ENCODE data around the gene ADD2.

Gene ADD2

GRCh38 chr2:70779911-70780545 lies 12.0 kb upstream of the ADD2 start:
- H3K4me3 ChIP-seq (ENCODE audit: low read depth, low read length) = no peak overlapping the region
- TF ChIP-seq, protein P1, sequence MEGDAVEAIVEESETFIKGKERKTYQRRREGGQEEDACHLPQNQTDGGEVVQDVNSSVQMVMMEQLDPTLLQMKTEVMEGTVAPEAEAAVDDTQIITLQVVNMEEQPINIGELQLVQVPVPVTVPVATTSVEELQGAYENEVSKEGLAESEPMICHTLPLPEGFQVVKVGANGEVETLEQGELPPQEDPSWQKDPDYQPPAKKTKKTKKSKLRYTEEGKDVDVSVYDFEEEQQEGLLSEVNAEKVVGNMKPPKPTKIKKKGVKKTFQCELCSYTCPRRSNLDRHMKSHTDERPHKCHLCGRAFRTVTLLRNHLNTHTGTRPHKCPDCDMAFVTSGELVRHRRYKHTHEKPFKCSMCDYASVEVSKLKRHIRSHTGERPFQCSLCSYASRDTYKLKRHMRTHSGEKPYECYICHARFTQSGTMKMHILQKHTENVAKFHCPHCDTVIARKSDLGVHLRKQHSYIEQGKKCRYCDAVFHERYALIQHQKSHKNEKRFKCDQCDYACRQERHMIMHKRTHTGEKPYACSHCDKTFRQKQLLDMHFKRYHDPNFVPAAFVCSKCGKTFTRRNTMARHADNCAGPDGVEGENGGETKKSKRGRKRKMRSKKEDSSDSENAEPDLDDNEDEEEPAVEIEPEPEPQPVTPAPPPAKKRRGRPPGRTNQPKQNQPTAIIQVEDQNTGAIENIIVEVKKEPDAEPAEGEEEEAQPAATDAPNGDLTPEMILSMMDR (IDR thresholded peaks at IDR 0.05; ENCODE audit: low read depth, low read length) = no peak

GRCh38 chr2:70779491-70779890 lies 11.5 kb upstream of the ADD2 start:
- TF ChIP-seq, protein P1 (IDR thresholded peaks at IDR 0.05; ENCODE audit: low read depth, low read length) = no peak

GRCh38 chr2:70778676-70779075 lies 10.7 kb upstream of the ADD2 start:
- no peak overlapping the region for H3K4me3 ChIP-seq (ENCODE audit: low read depth, low read length)
- TF ChIP-seq, protein P1 (IDR thresholded peaks at IDR 0.05; ENCODE audit: low read depth, low read length) = no peak

More at GRCh38 chr2:70779491-70779890, 11.5 kb upstream of the ADD2 start:
- H3K4me3 ChIP-seq (ENCODE audit: low read depth, low read length) = no peak overlapping the region

GRCh38 chr2:70777450-70777849 lies 9.4 kb upstream of the ADD2 start:
- TF ChIP-seq, protein P1 (IDR thresholded peaks at IDR 0.05; ENCODE audit: low read depth, low read length) = no peak
- no peak overlapping the region for H3K4me3 ChIP-seq (ENCODE audit: low read depth, low read length)

DNA sequence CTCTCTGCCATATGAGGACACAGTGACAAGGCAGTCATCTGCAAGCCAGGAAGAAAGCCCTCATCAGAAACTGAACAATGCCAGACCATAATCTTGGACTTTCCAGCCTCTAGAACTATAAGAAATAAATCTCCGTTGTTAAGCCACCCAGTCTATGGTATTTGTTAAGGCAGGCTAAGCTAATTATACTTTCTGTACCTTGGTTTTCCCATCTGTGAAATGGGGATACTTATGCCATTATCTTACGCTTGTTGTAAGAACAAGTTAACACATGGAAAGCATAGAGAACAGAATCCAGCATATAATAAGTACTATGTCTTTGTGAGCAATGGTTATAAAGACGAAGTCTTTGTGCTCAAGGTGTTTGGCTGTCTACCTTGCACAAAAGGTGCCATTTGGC lies 8.3 kb upstream of the ADD2 start:
- H3K4me3 ChIP-seq (ENCODE audit: low read depth, low read length) = no peak overlapping the region
- TF ChIP-seq, protein P1 (IDR thresholded peaks at IDR 0.05; ENCODE audit: low read depth, low read length) = no peak

DNA sequence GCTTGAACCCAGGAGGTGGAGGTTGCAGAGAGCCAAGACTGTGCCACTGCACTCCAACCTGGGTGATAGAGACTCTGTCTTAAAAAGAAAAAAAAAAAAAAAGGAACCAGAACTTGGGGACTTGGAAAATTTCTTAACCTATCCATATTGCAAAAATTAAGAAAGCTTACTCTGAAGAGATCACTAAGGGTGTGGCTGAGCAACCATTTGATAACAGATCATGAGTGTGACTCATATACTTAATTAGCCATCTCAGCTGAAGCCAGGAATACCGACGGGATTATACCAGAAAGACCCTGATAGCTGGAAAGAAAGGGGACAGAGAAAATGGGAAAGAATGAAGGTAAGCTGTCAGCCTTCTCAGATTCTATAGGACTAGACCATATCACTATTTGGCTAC lies 7.1 kb upstream of the ADD2 start:
- H3K4me3 ChIP-seq (ENCODE audit: low read depth, low read length) = no peak overlapping the region
- TF ChIP-seq, protein P1 (IDR thresholded peaks at IDR 0.05; ENCODE audit: low read depth, low read length) = no peak

DNA sequence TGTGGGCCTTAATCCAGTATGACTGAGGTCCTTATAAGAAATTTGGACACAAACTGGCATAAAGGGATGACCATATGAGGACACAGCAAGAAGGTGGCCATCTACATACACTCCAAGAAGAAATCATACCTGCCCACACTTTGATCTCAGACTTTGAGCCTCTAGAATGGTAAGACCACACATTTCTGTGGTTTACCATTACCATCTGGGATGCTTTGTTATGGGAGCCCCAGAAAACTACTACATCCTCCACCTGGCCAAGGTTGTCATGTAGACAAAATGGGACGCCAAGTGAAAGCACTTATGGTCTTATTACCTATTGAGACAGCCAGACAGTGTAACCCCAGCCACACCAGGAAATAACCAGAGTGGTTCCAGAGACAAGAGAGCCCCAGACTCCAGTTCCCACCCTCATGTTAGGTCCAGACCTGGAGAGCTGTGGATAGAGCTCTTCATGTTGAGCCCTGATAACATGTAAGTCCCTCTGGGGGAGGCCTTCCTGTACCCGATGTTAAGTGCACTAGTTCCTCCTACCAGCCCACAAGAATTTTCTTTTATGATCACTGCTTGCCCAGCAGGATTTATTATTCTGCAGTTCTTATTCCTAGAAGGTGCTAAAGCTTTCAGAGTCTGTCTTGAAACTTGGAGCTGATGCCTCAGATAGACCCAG lies 4.6 kb upstream of the ADD2 start:
- no peak overlapping the region for H3K4me3 ChIP-seq (ENCODE audit: low read depth, low read length)
- TF ChIP-seq, protein P1 (IDR thresholded peaks at IDR 0.05; ENCODE audit: low read depth, low read length) = no peak
